GM12873 (cell line): ENCODE data around the gene PTPDC1.

ENCODE experiments used
- TF ChIP-seq, protein P1 (sequence below): IDR thresholded peaks from 2 replicates; pipeline ENCODE4 v1.5.1; 2012; ENCODE audit warnings: low read depth, mild to moderate bottlenecking, moderate library complexity, low read length, control low read depth; ENCODE audit not compliant: insufficient read depth; ENCODE audit errors: missing control alignments

Gene PTPDC1, protein sequence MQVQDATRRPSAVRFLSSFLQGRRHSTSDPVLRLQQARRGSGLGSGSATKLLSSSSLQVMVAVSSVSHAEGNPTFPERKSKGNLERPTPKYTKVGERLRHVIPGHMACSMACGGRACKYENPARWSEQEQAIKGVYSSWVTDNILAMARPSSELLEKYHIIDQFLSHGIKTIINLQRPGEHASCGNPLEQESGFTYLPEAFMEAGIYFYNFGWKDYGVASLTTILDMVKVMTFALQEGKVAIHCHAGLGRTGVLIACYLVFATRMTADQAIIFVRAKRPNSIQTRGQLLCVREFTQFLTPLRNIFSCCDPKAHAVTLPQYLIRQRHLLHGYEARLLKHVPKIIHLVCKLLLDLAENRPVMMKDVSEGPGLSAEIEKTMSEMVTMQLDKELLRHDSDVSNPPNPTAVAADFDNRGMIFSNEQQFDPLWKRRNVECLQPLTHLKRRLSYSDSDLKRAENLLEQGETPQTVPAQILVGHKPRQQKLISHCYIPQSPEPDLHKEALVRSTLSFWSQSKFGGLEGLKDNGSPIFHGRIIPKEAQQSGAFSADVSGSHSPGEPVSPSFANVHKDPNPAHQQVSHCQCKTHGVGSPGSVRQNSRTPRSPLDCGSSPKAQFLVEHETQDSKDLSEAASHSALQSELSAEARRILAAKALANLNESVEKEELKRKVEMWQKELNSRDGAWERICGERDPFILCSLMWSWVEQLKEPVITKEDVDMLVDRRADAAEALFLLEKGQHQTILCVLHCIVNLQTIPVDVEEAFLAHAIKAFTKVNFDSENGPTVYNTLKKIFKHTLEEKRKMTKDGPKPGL

DNA sequence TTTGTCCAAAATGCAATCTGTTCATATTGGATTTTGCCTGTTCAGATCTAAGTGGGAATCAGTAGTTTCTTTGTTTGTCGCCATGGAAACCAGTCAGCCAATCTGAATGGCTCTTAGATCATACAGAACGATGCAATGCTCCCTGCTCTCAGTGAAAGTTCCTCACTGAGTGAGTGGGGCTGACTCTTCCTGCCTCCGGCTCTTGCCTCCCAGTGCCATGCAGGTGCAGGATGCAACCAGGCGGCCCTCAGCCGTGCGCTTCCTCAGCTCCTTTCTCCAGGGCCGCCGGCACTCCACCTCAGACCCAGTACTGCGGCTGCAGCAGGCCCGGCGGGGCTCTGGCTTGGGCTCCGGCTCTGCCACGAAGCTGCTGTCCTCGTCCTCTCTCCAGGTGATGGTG is at the start of gene PTPDC1:
Gene PTPDC1, plus strand, starts transcription at position 151 of the 400 bp plus-strand sequence. Its CDS starts 67 bp downstream, at position 218.
- TF ChIP-seq, protein P1, sequence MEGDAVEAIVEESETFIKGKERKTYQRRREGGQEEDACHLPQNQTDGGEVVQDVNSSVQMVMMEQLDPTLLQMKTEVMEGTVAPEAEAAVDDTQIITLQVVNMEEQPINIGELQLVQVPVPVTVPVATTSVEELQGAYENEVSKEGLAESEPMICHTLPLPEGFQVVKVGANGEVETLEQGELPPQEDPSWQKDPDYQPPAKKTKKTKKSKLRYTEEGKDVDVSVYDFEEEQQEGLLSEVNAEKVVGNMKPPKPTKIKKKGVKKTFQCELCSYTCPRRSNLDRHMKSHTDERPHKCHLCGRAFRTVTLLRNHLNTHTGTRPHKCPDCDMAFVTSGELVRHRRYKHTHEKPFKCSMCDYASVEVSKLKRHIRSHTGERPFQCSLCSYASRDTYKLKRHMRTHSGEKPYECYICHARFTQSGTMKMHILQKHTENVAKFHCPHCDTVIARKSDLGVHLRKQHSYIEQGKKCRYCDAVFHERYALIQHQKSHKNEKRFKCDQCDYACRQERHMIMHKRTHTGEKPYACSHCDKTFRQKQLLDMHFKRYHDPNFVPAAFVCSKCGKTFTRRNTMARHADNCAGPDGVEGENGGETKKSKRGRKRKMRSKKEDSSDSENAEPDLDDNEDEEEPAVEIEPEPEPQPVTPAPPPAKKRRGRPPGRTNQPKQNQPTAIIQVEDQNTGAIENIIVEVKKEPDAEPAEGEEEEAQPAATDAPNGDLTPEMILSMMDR, result no peak

DNA sequence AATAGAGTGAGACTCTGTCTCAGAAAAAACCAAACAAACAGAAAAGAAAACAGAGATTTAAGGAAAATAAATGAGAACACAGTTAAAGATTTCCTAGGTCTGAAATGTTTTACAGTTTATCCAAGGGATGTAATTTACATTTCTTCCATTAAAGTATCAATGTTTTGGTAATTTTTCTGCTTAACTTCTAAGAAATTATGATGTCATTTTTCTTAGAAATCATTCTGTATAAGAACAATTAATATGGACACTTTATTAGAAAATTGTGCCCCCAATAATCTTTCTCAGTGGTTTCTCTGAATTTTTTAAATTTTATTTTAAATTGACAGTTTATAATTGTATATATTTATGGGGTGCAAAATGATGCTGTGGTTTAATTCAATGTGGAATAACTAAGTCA is 49.8 kb upstream of the PTPDC1 start:
- TF ChIP-seq, protein P1, result no peak

DNA sequence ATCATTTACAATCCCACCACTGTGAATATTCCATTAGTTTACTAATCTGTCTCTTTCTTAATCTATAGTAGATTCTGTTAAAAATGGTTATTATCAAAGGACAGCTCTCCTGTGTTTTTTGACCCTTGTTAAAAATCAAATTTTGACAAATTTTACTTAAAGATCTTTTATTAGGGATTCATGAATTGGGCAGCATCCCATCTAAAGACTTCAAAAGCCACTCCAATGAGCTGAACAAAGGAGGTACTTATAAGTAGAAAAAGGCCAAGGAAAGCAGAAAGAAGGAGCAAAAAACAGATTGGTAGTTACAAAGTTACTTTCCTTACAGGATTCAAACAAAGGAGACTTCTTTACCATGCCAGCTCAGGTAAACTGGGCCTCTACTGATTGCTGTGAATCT is 44.5 kb upstream of the PTPDC1 start:
- TF ChIP-seq, protein P1, result no peak

DNA sequence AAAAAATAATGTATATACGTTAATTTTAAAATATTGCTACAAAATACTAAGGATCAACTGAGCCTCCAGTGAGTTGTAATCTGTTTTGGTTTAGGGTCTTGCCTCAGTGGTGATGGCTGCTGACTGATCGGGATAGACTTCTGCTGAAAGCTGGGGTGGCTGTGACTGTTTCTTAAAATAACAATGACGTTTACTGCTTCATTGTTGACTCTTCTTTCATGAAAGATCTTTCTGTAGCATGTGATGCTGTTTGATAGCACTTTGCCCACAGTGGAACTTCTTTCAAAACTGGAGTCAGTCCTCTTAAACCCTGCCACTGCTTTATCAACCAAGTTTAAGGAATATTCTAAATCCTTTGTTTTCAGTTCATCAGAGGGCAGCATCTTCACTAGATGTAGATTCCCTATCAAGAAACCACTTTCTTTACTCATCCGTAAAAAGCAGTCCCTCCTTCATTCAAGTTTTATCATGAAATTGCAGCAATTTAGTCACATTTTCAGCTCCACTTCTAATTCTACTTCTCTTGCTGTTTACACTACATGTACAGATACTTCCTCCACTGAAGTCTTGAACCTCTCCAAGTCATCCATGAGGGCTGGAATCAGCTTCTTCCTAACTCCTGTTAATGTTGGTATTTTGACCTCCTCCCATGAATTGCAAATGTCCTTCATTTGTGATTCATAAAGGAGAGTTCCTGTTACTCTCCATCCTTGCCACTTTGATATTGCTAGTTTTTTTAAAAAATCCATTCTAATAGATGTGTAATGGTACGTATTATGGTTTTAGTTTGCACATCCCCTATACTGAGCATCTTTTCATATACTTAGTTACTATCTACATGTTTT is 41.5 kb upstream of the PTPDC1 start:
- TF ChIP-seq, protein P1, result no peak

DNA sequence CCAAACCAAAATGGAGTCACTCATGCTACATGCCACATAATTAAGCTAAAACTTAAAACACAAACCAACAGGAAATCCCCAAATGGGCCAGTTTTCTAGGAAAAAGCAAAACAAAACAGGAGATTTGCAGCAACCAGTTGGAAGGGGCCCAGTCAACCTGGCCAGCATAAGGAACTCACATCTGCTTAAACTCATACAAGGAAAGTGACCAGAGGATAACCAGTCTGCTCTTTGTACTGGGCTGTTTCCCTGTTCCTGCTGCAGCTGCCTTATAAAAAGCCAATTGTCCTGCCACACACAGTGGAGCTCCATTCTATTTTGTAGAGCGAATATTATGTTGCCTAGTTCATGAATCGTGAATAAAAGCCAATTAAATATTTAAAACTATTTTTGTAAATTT is 29.5 kb upstream of the PTPDC1 start:
- TF ChIP-seq, protein P1, result no peak

DNA sequence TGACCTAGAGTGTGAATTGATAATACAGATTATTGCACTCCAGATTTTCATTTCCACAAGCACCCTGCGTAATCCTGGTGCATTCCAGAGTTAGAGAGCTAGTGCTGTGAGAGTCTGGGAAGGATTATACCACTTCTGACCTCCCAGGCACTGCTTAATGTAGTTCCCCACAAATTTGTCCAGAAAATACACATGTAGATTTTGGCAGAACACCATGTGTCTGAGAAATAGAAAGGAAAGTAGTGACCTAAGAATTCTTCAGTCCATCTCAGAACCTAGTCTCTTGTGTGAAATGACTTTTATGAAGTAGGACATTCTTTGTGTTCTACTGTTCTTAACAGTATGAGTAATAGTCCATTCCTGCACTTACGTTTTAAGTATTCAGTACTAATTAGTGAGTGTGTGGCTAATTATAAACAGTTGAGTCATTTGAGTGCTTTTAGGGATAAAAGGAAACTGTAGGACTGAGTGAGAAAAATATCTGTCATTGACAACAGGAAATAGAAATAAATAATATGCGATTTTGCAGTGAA is 27.8 kb upstream of the PTPDC1 start:
- TF ChIP-seq, protein P1, result no peak

DNA sequence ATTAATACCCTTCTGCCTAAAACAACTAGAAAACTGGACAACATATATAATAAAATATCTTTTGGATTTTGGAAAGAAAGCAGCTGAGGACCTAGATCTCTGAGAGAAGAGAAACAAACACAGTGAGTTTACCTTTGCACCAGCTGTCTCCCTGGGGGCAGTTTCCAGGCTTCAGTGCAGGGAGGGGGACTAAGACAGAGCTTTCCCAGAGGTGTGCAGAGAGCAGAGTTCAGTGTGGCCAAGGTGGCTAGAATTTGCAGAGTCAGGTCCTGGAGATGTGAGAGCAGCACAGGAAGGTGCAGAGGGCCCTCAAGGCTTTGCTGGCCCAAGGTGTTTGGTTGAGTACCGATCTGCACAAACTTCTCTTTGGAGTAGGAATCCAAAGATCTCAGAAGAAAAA is 26.3 kb upstream of the PTPDC1 start:
- TF ChIP-seq, protein P1, result no peak
